H9 (cell line): ENCODE results near the gene PRKAR2A. TPM values are rescaled to one million over a fixed set of nuclear protein-coding genes. Genes with fewer than 3 reads are reported as not detected.

Experiments used
- DNase-seq: peaks from one replicate; pipeline ENCODE4 v3.0.0-alpha.2; 2017
- H2AFZ ChIP-seq: one replicate; pipeline ENCODE4 v1.6.1; 2013; ENCODE audit warnings: mild to moderate bottlenecking, low read length, control low read depth, moderate library complexity
- H2AK5ac ChIP-seq: 2 replicates; pipeline ENCODE4 v1.6.1; 2013; ENCODE audit warnings: low read length, control low read depth, mixed read lengths; ENCODE audit not compliant: insufficient read length
- H2BK120ac ChIP-seq: one replicate; pipeline ENCODE4 v1.6.1; 2013; ENCODE audit warnings: low read depth, mild to moderate bottlenecking, low read length, control low read depth, inconsistent platforms; ENCODE audit not compliant: poor library complexity, severe bottlenecking
- H2BK12ac ChIP-seq: 2 replicates; pipeline ENCODE4 v1.6.1; 2013; ENCODE audit warnings: low read length, control low read depth, mixed read lengths, low read depth; ENCODE audit not compliant: insufficient read length
- H2BK15ac ChIP-seq: 2 replicates; pipeline ENCODE4 v1.6.1; 2013; ENCODE audit warnings: low read depth, low read length, control low read depth
- H2BK20ac ChIP-seq: one replicate; pipeline ENCODE4 v1.6.1; 2013; ENCODE audit warnings: low read depth, mild to moderate bottlenecking, low read length, control low read depth, inconsistent platforms; ENCODE audit not compliant: poor library complexity, severe bottlenecking
- H2BK5ac ChIP-seq: 2 replicates; pipeline ENCODE4 v1.6.1; 2013; ENCODE audit warnings: low read length, control low read depth, mixed read lengths; ENCODE audit not compliant: insufficient read length
- H3K14ac ChIP-seq: 2 replicates; pipeline ENCODE4 v1.6.1; 2013; ENCODE audit warnings: low read length, control low read depth; ENCODE audit not compliant: insufficient read depth
- H3K18ac ChIP-seq: 2 replicates; pipeline ENCODE4 v1.6.1; 2013; ENCODE audit warnings: low read depth, mild to moderate bottlenecking, mixed read lengths, low read length, control low read depth; ENCODE audit not compliant: insufficient read length
- H3K23ac ChIP-seq: 2 replicates; pipeline ENCODE4 v1.6.1; 2013; ENCODE audit warnings: low read length, control low read depth, mixed read lengths, low read depth; ENCODE audit not compliant: insufficient read length
- H3K23me2 ChIP-seq: 2 replicates; pipeline ENCODE4 v1.6.1; 2013; ENCODE audit warnings: low read depth, mild to moderate bottlenecking, mixed read lengths, low read length, control low read depth; ENCODE audit not compliant: insufficient read length, poor library complexity, severe bottlenecking
- H3K27ac ChIP-seq: 2 replicates; pipeline ENCODE4 v1.5.1; 2013; ENCODE audit warnings: low read length, control low read depth, mixed read lengths, low read depth; ENCODE audit not compliant: insufficient read length
- H3K27me3 ChIP-seq: 2 replicates; pipeline ENCODE4 v1.6.1; 2013; ENCODE audit warnings: low read length, control low read depth, inconsistent platforms; ENCODE audit not compliant: insufficient read depth
- H3K4ac ChIP-seq: 2 replicates; pipeline ENCODE4 v1.6.1; 2013; ENCODE audit warnings: low read depth, mild to moderate bottlenecking, control low read depth, inconsistent platforms, low read length, moderate library complexity
- H3K4me1 ChIP-seq: 2 replicates; pipeline ENCODE4 v1.6.1; 2013; ENCODE audit warnings: low read length, control low read depth, inconsistent platforms; ENCODE audit not compliant: insufficient read depth
- H3K4me2 ChIP-seq: 2 replicates; pipeline ENCODE4 v1.6.1; 2013; ENCODE audit warnings: low read length, control low read depth, mixed read lengths; ENCODE audit not compliant: insufficient read length, insufficient read depth
- H3K56ac ChIP-seq: 2 replicates; pipeline ENCODE4 v1.6.1; 2013; ENCODE audit warnings: low read depth, mild to moderate bottlenecking, mixed read lengths, low read length, control low read depth; ENCODE audit not compliant: insufficient read length
- H3K79me1 ChIP-seq: 2 replicates; pipeline ENCODE4 v1.6.1; 2013; ENCODE audit warnings: low read depth, mild to moderate bottlenecking, moderate library complexity, low read length, control low read depth, inconsistent platforms; ENCODE audit not compliant: insufficient read depth, poor library complexity, severe bottlenecking
- H3K79me2 ChIP-seq: 2 replicates; pipeline ENCODE4 v1.6.1; 2013; ENCODE audit warnings: low read length, control low read depth, inconsistent platforms; ENCODE audit not compliant: insufficient read depth
- H3K9ac ChIP-seq: 2 replicates; pipeline ENCODE4 v1.6.1; 2013; ENCODE audit warnings: low read length, control low read depth, mixed read lengths; ENCODE audit not compliant: insufficient read length; ENCODE audit errors: extremely low read depth
- H3K9me3 ChIP-seq: one replicate; pipeline ENCODE4 v1.6.1; 2013; ENCODE audit warnings: low read depth, low read length, inconsistent platforms; ENCODE audit not compliant: control insufficient read depth
- H3T11ph ChIP-seq: one replicate; pipeline ENCODE4 v1.6.1; 2013; ENCODE audit warnings: mild to moderate bottlenecking, low read length, control low read depth, inconsistent platforms
- H4K20me1 ChIP-seq: one replicate; pipeline ENCODE4 v1.6.1; 2013; ENCODE audit not compliant: control insufficient read depth, insufficient read length, insufficient read depth
- H4K5ac ChIP-seq: 2 replicates; pipeline ENCODE4 v1.6.1; 2013; ENCODE audit warnings: low read depth, mild to moderate bottlenecking, mixed read lengths, low read length, control low read depth; ENCODE audit not compliant: insufficient read length
- H4K8ac ChIP-seq: replicated peaks from 2 replicates; pipeline ENCODE4 v1.6.1; 2013; ENCODE audit warnings: low read length, control low read depth, mixed read lengths, low read depth; ENCODE audit not compliant: insufficient read length
- H4K91ac ChIP-seq: 2 replicates; pipeline ENCODE4 v1.6.1; 2013; ENCODE audit warnings: low read depth, mild to moderate bottlenecking, moderate library complexity, mixed read lengths, low read length, control low read depth; ENCODE audit not compliant: insufficient read length
- H3K27ac Mint-ChIP-seq, 3 experiments: 2 replicates in 2 of 3; 3 replicates in 1 of 3; pipeline ENCODE4 v1.8.0; 2020 to 2021; ENCODE audit warnings: mixed read lengths in 3 of 3, mild to moderate bottlenecking in 1 of 3, moderate library complexity in 1 of 3
- H3K27me3 Mint-ChIP-seq: 2 replicates; pipeline ENCODE4 v1.8.0; 2021; ENCODE audit warnings: low read depth, mild to moderate bottlenecking, moderate library complexity, mixed read lengths
- H3K36me3 Mint-ChIP-seq, 3 experiments: 2 replicates in 2 of 3; 3 replicates in 1 of 3; pipeline ENCODE4 v1.8.0; 2020 to 2021; ENCODE audit warnings: low read depth in 3 of 3, mixed read lengths in 3 of 3; ENCODE audit not compliant: insufficient read depth in 1 of 3
- H3K4me1 Mint-ChIP-seq, 2 experiments: 2 replicates each; pipeline ENCODE4 v1.8.0; 2020; ENCODE audit warnings: mixed read lengths in 2 of 2
- H3K4me3 Mint-ChIP-seq, 2 experiments: 2 replicates in 1 of 2; 3 replicates in 1 of 2; pipeline ENCODE4 v1.8.0; 2020 to 2021; ENCODE audit warnings: mild to moderate bottlenecking in 2 of 2, mixed read lengths in 2 of 2, moderate library complexity in 1 of 2
- H3K9me3 Mint-ChIP-seq, 2 experiments: 2 replicates in 1 of 2; 3 replicates in 1 of 2; pipeline ENCODE4 v1.8.0; 2020; ENCODE audit warnings: mild to moderate bottlenecking in 2 of 2, mixed read lengths in 2 of 2, moderate library complexity in 1 of 2
- WGBS: extraction: QIAGEN DNeasy Blood & Tissue Kit; methylation state at CpG from one replicate; pipeline ENCODE4 v1.1.7; 2013; ENCODE audit warnings: missing lambda C conversion rate, low lambda C conversion rate, mixed read lengths; ENCODE audit not compliant: insufficient read length; ENCODE audit errors: extremely low coverage; 5-methylcytosine and 5-hydroxymethylcytosine counted together
- total RNA-seq: library from RNA; stranded (reverse); gene quantifications from 2 replicates; pipeline ENCODE4 v1.2.1, GENCODE V29; 2021
- TF ChIP-seq, protein P1 (sequence below): fragments of 200-600 bp; sonication (generic); conservative IDR thresholded peaks from 3 replicates; pipeline ENCODE4 v1.8.0; 2021; ENCODE audit warnings: antibody characterized with exemption, mild to moderate bottlenecking

Gene PRKAR2A
- total RNA-seq, 1 experiment from 2014 or later, result 39.1 TPM

DNA sequence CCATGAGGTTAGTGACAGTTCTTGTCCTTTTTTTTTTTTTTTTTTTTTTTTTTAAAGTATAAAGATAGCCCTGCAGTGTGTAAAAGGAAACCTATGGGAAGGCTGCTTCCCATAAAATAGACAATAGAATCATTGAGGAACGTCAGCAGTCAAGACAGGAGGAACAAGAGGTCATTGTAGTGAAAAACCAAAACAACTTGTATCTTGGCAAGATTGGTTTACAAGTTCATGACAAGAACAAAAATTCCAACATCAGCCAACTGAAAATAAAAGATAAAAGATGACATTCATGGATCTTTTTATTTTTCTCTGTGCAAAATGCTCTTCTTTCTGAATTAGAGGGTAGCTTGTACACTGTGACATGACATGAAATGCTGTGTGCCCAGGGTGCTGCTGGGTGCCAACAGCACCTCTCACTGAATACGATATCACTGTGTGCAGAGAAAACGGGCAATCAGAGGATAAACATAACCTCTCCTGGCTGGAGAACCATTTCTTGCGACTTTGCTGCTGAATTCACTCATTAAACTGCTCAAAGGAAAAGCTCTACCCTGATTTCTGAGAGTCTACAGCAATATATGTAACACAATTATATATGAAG is 100.6 kb downstream of the PRKAR2A start:
- Mint-ChIP-seq H3K36me3 (peaks cover 0 to 7% (median 5%) of the 10 kb centered on the region in 3 experiments; a peak in 3 of 7 replicates), H3K9me3 (no peaks in the 10 kb centered on the region), H3K4me3 (no peak overlapping the region), H3K27ac (no peak overlapping the region; a peak in 1 of 7 replicates), H3K27me3 (no peaks in the 10 kb centered on the region), H3K4me1 (no peaks in the 10 kb centered on the region)
- no peaks in the 10 kb centered on the region for H3K79me2 ChIP-seq
- no peaks in the 10 kb centered on the region for H4K20me1 ChIP-seq
- no peak overlapping the region for H3K4ac ChIP-seq
- no peaks in the 10 kb centered on the region for H3K9me3 ChIP-seq
- no peak overlapping the region for H3T11ph ChIP-seq
- no peak overlapping the region for H3K4me2 ChIP-seq
- H2BK5ac ChIP-seq, result no peak overlapping the region
- no peak overlapping the region for H3K23ac ChIP-seq
- no peak overlapping the region for H4K91ac ChIP-seq
- no peaks in the 10 kb centered on the region for H3K4me1 ChIP-seq
- no peaks in the 10 kb centered on the region for H3K23me2 ChIP-seq
- H4K8ac ChIP-seq, result no peak overlapping the region
- H3K14ac ChIP-seq, result no peak overlapping the region
- DNase-seq, result no peak
- no peak overlapping the region for H2BK120ac ChIP-seq
- WGBS, result no CpG with 5 or more reads among the region's 4 CpGs
- no peak overlapping the region for H2BK15ac ChIP-seq
- H3K56ac ChIP-seq, result no peak overlapping the region
- no peak overlapping the region for H2BK12ac ChIP-seq
- H2BK20ac ChIP-seq, result no peak overlapping the region
- no peak overlapping the region for H2AK5ac ChIP-seq
- no peak overlapping the region for H3K9ac ChIP-seq
- H3K27ac ChIP-seq, result no peak overlapping the region
- no peak overlapping the region for H3K18ac ChIP-seq
- no peaks in the 10 kb centered on the region for H3K27me3 ChIP-seq
- H3K79me1 ChIP-seq, result no peaks in the 10 kb centered on the region
- H2AFZ ChIP-seq, result no peak overlapping the region
- no peak overlapping the region for H4K5ac ChIP-seq
- TF ChIP-seq, protein P1, sequence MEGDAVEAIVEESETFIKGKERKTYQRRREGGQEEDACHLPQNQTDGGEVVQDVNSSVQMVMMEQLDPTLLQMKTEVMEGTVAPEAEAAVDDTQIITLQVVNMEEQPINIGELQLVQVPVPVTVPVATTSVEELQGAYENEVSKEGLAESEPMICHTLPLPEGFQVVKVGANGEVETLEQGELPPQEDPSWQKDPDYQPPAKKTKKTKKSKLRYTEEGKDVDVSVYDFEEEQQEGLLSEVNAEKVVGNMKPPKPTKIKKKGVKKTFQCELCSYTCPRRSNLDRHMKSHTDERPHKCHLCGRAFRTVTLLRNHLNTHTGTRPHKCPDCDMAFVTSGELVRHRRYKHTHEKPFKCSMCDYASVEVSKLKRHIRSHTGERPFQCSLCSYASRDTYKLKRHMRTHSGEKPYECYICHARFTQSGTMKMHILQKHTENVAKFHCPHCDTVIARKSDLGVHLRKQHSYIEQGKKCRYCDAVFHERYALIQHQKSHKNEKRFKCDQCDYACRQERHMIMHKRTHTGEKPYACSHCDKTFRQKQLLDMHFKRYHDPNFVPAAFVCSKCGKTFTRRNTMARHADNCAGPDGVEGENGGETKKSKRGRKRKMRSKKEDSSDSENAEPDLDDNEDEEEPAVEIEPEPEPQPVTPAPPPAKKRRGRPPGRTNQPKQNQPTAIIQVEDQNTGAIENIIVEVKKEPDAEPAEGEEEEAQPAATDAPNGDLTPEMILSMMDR, result no peak
